T-helper 1 cell treated with Interleukin-12 subunit alpha and Interleukin-12 subunit beta and Interleukin-4 antibody, amounts not matched to agents 30 ng/mL and 1 ng/mL, for 36 hours (primary cell): ENCODE measurements around the gene CILP2. TPM values are rescaled to one million over a fixed set of nuclear protein-coding genes. Genes with fewer than 3 reads are reported as not detected.

Source experiments
- intact Hi-C: fragments of 100-400 bp; cut with micrococcal nuclease; formaldehyde crosslinking; loops from one replicate; pipeline ENCODE4 v1.15.1; 2024
- total RNA-seq: library from RNA; stranded (reverse); gene quantifications from 2 replicates; pipeline ENCODE4 v1.2.3, GENCODE V29; 2022

Gene CILP2
- total RNA-seq, 1 donor from 2014 or later: 0.17 TPM

DNA sequence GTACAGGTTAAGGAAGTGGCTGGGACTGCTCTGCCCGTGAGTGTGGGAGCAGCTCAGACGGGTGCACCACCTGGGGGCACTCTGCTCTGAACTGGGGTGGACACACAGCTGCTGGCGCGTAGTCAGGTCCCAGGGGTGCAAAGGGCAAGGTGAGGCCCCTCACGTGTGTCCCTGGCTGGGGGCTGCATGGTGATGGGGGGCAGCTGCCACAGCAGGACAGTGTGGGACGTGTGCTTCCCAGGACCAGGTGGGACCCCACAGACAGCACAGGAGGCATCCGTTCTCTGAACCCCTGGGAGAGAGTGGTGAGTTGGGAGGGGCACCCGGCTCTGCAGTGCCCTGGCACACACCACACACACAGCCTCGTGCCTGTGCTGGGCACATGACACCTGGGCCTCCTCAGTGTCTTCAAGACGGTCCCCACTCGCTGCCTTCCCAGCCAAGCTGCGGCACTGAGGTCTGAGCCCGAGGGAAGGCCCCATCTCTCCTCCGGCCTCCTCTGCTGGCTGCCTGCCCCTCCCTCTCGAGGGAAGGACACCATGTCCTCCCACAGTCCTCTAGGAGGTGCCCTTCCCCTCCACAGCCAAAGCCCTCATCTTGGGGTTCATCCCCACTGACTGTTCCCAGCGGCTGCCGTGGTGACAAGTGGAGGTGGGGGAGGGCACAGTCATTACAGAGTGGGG lies 24.7 kb downstream of the CILP2 start:
- intact Hi-C loops: loop anchor here (1.0 kb wide), 1 partner anchor 81 kb away; no protein-coding TSS in a partner anchor

DNA sequence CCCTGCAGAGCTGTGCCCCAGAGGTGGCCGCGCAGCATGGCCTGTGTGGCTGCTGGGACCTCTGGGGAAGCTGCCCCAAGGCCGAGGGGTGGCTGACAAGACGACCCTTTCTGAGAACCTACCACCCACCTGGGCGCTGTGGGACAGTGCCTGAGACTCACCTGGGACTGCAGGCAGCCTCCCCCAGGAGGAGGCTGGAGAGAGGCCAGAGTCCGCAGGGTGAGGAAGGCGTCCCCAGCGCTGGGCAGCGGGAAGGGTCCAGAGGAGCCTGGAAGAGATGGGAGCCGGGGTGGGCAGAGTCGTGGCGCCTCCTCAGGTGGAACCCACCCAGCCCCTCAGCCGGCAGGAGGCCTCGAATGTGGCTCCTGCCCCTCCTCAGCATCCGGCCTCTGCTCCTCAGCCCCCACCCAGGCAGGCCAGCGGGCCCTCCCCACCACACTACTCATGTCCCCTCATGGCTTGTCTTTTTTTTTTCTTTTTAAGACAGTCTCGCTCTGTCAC lies 25.3 kb downstream of the CILP2 start:
- intact Hi-C loops: loop anchor here (1.0 kb wide), 1 partner anchor 81 kb away; no protein-coding TSS in a partner anchor

DNA sequence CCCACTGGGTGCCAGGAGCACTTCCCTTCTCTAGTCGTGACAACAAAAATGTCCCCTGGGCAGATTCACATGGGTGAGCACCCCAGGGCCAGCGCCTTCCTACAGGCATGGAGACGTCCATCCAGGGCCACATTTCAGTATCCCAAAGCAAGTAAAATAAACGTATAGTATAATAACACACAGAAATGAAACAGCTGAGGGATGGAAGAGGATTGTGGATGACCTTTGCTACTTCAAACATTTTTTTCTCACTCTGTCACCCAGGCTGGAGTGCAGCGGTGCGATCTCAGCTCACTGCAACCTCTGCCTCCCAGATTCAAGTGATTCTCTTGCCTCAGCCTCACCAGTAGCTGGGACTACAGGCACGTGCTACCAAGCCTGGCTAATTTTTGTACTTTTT lies 28.2 kb downstream of the CILP2 start:
- intact Hi-C loops: no loop called here

DNA sequence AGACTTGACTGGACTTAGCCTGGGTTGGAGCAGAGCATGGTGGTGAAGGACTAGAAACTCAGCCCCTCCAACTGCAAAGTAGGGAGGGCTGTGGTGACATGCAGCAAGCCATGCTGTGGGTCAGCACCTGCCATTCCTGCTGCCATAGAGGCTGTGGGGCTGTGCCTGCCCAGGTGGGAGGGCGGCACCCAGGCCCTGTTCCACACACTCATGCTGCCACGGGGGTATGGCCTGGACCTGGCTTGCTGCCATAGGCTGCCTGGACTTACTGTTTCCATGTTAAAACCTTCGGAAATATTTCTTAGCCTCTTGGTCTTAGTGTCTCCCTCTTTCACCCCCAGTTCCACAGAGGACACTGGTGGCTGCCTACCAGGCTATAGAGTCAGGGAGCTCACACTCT lies 29.3 kb downstream of the CILP2 start:
- intact Hi-C loops: no loop called here

DNA sequence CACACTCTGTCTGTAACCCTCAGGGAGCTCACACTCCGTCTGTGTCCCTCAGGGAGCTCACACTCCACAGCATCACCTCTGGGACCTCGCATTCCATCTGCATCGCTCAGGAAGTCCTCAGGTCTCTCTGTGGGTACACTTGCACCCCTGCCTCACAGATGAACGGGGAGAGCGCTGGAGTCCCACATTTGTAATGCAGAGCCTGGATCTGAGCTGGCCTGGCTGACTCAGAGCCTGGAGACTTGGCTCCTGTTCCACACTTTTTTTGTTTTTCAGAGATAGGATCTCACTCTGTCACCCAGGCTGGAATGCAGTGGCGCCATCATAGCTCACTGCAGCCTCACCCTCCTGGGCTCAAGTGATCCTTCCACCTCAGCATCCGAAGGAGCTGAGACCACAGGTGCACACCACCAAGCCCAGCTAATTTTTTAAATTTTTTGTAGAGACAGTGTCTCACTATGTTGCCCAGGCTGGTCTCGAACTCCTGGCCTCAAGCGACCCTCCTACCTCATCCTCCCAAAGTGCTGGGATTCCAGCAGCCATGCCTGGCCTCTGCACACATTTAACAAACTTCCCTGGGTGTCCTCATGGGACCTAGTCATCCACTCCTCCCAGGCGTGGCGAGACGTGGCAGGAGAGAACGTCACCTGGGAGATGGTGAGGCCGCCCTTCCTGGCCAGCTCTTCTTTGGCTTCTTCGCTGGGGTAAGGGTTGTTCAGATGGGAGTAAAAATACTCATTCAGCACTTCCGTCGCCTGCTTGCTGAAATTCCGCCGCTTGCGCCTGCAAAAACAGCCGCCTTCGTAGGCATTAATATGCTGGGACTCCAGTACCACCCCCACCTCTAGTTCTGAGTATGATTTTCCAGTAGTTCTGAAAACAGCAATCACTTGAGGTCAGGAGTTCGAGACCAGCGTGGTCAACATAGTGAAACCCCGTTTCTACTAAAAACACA lies 31.0 kb downstream of the CILP2 start:
- intact Hi-C loops: no loop called here

DNA sequence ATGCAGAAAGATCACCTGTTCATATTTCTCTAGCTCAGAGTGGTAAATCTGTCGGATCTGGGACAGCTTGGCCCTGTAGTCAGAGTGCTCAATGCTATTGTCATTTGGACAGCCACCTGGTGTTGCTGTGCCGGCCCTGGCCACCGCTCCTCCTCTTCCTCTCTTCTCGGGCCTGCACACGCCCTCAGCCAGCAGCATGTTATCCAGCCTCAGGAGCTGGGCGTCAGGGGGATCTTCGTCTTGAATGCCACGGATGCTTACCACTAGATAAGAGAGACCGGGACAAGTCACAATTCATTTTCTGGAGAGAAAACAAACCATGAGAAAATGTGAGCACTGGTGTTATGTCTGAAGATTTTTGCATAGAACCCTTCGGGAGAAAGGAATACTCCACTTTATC lies 32.5 kb downstream of the CILP2 start:
- intact Hi-C loops: no loop called here

DNA sequence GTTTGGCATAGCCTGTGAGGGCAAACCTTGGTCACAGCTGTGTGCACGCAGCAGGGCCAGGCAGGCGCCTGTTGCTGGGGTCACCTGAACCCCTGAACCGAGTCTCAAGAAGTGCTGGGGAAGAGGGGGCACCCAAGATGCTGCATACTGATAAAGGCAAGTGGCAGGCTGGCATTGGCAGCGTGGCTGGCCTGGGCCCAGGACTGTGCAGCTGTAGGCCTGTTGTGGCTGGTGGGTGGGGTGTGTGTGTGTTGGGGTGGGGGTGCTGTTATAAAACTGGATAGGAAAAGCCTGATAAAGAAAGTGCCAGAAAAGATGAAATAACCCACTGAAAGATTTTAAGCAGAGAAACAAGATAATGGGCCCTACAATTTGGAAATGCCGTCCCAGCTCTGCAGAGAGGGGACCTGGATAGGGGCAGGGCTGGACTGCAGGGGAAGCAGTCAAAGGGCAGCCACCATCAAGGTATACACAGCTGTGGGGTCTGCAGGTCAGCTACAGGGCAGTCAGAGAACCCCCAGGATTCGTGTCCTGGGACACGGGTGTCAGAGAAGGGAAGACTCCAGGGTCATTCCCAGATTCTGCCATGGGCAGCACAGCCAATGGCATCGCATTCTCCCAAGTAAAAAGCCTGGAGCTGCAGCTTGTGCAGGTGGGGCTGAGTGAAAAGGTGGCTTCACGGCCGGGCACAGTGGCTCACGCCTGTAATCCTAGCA lies 33.2 kb downstream of the CILP2 start:
- intact Hi-C loops: no loop called here

DNA sequence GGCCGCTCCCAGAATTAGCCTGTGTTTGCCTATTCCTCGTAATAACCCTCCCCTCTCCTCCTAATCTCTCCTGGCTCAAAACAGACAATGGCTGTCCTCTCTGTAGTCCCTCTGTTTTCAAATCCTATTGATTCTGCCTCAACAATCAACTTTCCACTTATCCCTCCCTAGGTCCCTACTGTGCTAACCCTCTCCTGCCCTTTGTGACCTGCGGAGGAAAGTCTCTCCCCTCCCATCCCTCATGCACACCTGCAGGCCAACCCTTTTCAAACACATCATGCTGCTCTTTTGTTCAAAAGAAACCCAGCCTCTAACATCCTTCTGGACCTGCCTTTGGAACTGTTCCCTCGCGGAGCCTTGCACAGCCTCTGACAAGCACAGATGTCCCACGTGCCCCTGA lies 37.3 kb downstream of the CILP2 start:
- intact Hi-C loops: no loop called here

DNA sequence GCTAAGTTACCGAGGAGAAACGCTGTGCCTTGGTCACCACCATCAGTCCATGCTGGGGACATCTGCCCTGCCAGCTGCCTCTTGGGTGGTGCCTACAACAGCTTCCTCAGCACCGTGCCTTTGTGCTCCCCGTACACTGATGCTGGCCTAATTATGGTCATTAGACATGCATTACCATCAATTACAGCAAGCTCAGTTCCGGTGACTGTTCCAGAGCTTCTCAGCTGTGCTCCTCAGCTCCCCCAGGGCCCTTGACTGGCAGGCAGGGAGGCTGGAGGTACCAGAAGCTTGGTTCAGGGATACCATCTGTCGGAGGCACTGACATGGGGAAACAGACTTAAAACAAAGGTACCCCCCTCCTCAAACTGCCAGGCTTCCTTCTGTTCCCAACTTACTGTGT lies 40.2 kb downstream of the CILP2 start:
- intact Hi-C loops: no loop called here

DNA sequence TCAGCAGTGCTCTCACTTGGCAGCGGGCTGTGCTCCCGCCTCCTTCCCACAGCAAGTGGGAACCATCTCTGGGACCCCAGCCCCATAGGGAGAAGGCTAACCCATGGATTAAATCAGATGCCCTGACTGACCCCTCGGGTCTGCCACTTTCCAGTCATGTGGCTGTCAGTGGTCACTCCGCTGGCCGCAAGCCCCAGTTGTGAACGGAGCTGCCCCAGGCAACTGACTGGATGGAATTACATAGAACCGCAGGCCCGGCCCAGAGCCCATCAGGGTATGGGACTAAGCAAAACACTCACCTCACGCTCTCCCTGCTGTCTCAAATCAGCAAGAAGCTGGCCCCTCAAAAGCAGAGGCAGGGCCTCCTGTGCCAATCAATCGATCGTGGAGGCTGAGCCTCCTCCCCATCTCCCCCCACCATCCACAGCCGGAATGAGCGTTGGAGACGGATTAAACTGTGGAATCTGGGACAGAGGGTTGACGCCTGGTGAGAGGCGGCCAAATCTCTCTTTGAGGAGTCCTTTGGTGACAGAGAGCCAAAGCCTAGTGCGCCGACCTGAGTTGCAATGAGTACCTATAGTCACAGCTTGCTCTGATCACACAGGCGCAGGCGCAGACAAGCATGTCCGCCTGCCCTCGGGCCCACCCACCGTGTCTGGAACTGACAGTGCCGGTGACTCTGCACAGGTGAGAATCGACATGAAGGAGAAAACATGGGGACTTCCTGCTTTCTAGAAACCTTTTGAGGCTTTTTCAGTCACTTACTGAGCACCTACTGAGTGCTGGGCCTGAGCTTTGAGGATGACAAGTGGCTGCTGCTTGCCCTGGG lies 41.7 kb downstream of the CILP2 start:
- intact Hi-C loops: no loop called here

DNA sequence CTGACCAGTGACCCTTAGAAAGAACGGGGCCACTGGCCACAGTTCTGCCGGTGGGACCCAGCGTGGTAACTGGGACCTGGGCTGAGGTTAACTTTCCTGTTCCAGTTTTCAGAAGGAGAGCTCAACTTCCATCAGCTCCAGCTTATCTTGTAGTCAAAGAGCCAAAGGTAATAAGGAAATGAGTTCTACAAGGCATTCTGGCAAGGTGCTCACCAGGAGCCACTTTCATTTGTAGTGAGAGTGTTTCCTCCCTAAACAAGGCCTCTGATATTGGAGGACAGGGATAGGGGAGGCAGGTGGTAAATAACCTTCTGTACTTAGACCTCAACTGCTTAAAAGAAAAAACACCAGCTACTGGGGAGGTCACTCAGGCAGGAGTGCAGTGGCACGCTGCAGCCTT lies 42.4 kb downstream of the CILP2 start:
- intact Hi-C loops: no loop called here

DNA sequence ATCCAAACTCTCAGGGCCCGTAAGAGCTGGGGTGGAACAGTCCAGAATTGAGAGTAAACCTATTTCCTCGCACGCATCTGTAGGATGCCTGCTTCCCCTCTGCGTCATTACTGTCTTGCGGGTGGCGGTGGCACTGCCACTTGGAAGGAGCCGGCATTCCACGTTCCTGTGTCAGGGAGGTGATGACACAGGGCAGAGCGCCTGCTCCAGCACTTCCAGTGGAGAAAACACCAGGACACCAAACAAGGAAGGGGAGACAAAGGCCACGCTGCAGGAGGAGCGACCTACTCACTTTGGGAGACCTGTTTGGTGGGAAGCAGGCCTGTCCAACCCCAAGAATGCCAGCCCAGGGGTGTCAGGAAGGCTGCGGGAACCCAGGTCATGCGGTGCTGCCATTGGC lies 43.3 kb downstream of the CILP2 start:
- intact Hi-C loops: no loop called here

DNA sequence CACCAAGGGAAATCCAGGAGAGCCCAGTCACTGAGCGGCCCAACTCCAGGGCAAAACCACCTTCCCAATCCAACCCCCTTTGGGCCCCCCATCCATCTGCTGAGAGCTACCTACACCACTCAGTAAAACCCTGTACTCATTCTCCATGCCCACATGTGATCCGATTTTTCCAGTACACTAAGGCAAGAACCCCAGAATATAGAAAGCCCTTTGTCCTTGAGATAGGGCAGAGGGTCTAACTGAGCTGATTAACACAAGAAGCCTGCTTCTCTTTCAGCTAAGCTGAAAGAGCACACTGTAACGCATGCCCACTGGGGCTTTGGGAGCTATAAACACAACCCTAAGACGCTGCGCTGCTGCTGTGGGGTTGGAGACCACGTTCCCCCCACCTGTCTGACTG lies 44.4 kb downstream of the CILP2 start:
- intact Hi-C loops: no loop called here

DNA sequence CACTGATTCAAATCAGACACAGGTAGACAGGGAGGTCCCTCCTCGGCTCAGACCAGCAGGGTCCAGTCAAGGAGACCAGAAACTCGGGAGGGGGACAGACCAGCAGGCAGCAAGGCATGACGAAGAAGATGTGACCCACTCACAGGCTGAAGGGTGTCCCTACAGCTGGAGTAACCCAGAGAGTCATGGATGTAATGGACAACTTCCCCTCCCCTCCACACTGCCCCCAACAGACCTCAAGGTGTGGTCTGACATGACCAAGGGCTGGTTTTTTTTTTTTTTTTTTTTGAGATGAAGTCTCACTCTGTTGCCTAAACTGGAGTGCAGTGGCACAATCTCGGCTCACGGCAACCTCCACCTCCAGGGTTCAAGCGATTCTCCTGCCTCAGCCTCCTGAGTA lies 46.3 kb downstream of the CILP2 start:
- intact Hi-C loops: no loop called here

DNA sequence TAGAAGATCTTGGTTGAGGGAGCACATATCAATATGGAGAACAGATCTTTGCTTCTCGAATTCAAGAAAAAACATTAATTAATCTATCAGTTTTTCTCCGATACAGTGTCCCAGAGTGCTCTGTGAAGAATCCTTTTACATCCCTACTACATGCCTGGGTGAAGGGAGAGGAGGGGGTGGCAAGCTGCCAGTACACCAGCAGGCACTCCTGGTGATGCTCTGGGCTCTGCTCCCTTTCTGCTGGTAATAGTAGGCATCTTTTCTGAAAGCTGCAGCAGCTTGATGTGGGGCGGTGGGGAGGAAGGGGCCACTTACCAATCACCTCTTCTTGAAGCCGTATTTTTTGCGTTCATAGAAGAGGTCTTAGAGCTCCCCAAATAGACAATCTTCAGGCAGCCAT lies 49.7 kb downstream of the CILP2 start:
- intact Hi-C loops: no loop called here

DNA sequence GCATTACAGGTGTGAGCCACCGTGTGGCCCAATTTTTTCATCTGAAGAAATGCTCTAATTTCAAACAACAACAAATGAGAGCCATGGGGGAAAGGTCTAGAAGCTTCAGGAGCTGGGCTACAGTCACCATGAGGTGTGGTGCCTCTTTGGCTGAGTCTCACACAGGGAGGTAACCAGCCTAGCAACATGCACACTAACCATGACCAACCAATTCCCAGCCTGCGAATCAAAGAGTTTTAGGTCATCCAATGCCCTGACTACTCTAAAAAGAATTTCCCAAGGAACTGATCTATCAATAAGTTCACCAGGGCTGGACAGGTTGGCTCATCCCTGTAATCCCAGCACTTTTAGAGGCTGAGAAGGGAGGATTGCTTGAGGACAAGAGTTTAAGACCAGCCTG lies 50.5 kb downstream of the CILP2 start:
- intact Hi-C loops: no loop called here

DNA sequence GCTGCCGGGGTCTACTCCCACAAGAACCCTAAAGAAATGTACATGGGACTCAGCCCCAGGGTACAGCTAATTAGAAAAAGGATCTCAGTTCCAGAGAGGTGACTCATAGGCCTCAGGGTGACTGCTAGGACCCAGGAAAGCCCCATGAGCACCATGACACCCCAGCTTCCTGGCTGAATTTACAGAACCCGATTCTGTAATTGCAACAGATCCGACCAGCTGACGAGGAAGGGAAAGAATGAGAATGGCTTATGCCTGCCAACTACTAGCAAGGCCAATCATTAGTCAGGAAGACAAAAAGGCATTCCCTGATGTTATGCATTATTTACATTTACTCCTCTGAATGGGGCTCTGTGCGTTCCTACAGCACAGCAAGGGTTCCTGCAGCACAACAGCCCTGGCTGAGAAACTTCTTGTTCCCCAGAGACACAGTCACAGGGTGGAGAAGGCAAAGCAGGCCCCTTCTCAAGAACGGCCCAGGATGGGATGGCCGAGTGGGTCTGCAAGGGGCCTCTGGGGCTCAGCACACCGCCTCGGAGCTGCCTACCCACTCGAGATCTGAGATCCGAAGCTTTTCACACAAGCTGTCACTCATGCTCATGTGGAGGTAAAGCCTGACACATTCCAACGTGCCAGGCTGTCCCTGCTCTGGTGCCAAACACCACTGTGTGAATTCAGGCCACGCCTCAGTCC lies 53.2 kb downstream of the CILP2 start:
- intact Hi-C loops: loop anchor here (1.0 to 10.0 kb wide), 6 partner anchors 15 to 1434 kb away; partner anchors contain the start of genes GMIP, PBX4 and ZNF430

DNA sequence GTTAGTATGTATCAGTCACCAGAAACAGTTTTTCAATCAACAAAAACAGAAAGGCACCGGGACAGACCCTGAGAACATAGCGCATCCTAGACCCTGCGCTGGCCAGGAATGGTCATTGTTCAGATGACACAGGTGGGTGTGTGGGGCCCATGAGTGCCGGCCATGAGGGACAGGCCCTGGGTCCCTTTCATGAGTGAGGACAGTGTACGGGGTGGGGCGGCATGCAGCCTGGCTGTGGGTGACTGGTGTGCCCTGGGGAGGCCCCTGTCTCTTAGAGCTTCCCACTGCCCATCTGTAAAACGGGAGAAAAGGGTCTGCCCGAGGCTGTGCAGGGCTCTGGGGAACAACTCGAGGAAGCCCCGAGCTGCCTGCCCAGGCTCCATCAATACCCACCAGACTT lies 54.6 kb downstream of the CILP2 start:
- intact Hi-C loops: loop anchor here (10.0 kb wide), 1 partner anchor 1432 kb away; the partner anchor contains the start of gene ZNF430

DNA sequence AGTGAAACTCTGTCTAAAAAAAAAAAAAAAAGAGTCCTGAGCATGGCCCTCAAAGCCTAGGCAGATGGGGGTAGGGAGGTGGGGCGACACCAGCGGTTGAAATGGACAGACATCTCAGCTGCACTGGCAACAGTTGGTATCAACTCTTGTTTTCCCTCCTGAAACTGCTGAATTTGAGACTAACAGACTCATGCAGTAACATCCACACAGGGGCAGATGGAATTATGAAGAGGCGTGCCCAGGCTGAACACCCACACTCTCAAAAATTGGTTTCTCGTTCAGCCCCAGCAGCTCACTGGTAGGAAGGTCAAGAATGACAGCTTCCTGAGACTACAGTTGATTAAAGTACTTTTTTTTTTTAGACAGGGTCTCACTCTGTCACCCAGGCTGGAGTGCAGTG lies 56.3 kb downstream of the CILP2 start:
- intact Hi-C loops: loop anchor here (10.0 kb wide), 1 partner anchor 1430 kb away; the partner anchor contains the start of gene ZNF430

DNA sequence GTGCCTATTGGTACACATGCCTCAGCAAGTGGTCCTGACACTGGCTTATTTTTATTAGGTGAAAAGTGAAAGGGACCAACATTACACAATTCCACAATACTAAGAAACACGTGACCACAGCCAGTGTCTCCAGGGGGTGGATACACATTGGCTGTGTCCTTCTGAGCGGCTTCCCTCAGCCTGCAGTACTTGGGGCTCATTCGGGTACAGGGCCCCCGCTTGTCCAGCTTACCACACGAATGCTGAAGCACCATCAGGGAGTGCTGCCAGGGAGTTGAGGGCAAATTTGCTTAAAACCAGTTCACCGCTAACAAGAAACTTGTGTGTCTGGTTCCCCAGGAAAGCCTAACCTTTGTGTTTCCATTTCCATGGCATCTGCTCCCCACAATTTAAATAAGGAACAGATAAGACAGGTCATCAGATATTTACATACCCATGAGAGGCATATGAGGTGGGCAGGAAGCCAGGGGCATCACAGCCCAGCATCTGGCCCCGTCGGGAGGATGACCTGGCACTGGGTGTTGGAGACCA lies 57.2 kb downstream of the CILP2 start:
- intact Hi-C loops: loop anchor here (10.0 kb wide), 1 partner anchor 1430 kb away; the partner anchor contains the start of gene ZNF430
